ENCODE results near the gene ELFN1. TPM values are rescaled to one million over a fixed set of nuclear protein-coding genes. Genes with fewer than 3 reads are reported as not detected.

Gene ELFN1
- total RNA-seq, 1 experiment from 2014 or later: 0.92 TPM

- peak; percentile 34 for DNase-seq (ENCODE audit: low spot score)
Measured at GRCh38 chr7:1725199-1725690, 55.2 kb downstream of the ELFN1 start.

- DNase-seq (ENCODE audit: low spot score): no peak
Measured at GRCh38 chr7:1725766-1726630, 55.9 kb downstream of the ELFN1 start.

DNA sequence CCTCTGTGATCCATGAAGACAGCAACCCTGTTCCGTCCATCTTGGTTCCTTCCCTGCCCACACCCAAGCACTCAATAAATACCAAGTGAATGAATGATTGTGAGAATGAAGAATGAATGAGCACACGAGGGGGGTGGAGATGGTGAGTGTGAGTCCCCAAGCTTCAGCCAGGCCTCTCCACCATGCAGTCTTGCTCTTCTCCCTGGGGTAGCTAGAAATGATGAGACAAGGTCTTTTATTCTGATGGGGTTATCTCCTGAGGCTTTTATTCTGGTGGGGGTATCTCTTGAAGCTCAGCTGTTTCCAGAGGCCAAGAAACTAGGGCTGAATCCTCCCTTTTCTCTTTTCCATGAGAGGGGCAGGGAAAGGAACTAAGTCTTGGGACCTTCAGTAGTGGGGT, 57.0 kb downstream of the ELFN1 start:
- DNase-seq (ENCODE audit: low spot score): no peak

DNA sequence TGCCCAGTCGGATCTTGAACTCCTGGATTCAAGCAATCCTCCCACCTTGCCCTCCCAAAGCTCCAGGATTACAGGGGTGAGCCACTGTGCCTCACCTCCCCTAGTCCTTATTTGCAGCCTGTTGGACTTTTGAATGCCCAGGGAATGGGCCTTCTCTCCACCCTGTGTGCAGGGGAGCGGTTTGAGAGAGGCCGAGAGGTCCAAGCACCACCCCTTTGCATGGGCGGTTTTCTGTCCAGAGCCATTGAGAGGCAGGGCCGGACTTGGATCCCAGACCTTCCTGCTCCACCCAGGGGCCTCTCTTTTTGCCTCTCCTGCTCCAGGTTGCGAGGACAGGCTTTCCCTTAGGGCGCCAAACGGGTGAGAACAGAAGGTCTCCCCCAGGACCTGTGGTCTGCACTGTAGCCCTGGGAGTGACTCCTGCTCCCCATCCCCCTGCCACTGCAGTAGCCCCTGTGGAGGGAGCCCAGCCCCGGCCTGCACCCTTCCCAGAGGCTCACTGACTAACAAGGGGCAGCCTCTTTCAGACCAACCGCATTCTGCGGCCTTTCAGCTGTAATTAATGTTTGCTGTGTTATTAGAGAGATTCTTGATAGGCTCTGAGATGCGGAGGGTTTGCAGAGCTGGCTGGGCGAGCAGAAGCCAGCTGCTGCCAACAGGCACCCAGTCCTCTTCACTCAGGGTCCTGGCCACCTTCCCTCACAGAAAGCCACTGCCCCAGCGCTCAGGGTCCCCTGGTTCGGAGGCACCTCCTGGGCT, 57.9 kb downstream of the ELFN1 start:
- no peak for DNase-seq (ENCODE audit: low spot score)

DNA sequence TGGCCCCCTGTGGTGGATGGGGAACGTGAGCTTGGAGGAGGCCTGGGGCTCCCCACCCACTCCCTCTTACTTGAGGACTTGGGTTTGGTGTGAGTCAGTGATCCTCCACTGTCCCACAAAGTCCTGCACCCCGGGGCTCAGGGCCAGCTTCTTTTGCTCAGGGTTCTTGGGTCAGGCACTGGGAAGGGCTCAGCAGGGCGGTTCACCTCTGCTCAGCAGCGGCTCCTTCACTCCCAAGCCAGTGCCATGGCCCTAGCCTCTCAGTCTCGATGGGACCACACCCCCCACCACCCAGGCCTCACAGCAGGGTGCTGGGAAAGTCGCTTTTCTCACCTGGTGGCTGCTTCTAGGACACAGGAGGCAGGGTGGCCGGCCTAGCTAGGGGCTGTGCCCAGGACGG, 59.1 kb downstream of the ELFN1 start:
- DNase-seq (ENCODE audit: low spot score): no peak

- no peak for DNase-seq (ENCODE audit: low spot score)
Measured at GRCh38 chr7:1729773-1730172, 59.7 kb downstream of the ELFN1 start.

GRCh38 chr7:1732072-1732471, 62.0 kb downstream of the ELFN1 start:
- no peak for DNase-seq (ENCODE audit: low spot score)

- no peak for DNase-seq (ENCODE audit: low spot score)
Measured at GRCh38 chr7:1732645-1733044, 62.6 kb downstream of the ELFN1 start.

- peak; percentile 34 for DNase-seq (ENCODE audit: low spot score)
Measured at GRCh38 chr7:1733206-1733907, 63.3 kb downstream of the ELFN1 start.

DNA sequence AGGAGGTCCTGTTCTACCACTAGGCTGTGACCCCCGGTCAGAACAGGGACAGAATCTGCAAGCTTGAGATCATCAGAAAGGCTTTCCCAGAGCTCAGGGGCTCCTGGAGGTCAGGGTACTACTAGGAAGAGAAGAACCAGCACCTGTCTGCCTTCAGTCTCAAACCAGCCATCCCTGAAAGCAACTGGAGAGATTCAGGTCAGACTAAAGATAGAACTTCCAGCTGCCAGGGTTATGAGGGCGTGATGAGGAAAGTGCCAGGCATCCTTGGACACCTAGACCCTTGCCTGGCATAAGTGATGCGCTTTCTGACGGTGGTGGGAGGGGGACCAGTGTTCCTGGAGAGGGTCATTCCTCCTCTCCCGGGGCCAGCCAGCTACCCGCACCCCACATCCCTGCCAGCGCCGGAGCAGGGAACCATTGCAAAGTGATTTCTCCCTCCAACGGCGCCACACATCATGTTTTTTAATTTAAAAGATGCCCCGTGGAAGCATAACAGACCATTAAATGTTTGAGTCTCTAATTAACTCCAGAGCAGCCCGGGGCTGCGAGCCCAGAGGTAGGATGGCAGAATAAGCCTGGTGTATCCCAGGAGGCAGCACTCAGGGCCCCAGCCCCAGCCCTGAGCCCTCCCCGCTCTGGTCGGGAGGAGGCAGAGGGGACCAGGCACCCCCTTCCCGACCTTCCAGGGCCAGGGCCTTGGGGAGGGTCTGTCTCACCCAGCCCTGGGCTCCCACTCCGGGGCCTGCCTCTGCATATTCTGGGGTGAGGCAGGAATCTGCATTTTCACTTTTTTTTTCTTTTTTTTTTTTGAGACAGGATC, 64.0 kb downstream of the ELFN1 start:
- no peak for DNase-seq (ENCODE audit: low spot score)

DNA sequence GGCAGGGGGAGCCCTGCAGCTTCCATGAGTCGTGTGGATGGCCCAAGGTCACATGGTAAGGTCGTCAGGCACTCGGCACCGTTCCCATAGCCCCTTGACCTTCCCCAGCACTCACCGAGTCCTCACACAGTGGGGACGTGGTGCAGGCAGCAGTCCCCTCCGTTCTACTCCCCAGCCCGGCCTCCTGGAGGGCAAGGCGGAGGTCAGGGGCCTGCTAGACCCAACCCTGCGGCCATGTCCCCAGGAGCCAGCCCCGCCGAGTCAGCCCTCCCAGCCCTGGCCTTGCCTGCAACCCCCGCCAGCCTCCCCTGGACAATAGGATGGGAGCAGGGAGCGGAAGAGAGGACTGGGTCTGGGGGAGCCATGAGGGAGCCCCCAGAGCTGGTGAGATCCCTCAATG, 65.2 kb downstream of the ELFN1 start:
- DNase-seq (ENCODE audit: low spot score): no peak

DNA sequence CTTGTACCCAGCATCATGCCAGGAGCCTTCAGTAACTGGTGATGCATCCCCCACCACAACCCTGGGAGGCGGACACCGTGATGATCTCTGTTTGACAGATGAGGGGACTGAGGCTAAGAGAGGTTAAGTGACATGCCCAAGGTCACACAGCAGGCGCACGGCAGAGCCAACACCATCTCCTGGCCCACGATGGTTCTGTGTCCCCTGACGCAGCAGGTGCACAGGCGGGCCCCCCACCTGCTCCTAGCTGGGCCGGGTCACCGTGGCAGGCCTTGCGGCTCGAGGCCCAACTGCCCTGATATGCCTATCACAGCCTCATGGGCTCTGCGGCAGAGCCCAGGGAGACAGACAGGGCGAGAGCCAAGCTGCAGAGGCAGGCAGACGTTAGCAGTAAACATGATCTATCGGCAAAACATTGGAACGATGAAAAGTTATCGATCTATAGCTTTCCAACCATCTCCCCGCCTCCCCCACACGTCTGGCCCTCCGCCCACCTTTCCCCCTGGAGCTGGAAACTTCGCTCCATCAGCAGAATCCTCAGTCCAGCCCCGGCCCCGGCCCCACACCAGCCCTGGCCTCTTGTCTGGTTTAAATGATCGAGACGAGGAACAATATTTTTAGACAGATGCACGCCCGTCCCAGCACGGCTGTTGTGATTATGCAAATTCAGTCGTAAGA, 65.9 kb downstream of the ELFN1 start:
- no peak for DNase-seq (ENCODE audit: low spot score)

- DNase-seq (ENCODE audit: low spot score): no peak
Measured at GRCh38 chr7:1736484-1736817, 66.4 kb downstream of the ELFN1 start.

DNA sequence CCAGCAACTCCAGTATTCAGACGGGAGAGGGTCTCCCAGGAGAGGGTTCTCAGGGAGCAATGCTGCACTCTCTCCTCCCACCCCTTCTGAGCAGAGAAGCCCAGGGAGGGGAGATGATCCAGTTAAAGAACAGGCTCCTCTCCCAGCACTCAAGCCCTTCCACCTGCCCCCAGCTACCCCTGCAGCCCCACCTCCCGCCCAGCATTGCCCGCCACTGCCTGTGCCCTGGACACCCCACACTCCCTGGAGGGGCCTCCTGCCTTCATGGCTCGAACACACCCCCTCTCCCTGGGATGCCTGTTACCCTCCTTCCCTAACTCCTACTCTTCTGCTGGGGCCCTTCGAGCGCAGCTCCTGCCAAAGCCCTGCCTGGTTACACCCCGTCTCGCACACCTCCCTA, 66.8 kb downstream of the ELFN1 start:
- no peak for DNase-seq (ENCODE audit: low spot score)

GRCh38 chr7:1737523-1737922, 67.4 kb downstream of the ELFN1 start:
- DNase-seq (ENCODE audit: low spot score): no peak

- no peak for DNase-seq (ENCODE audit: low spot score)
Measured at GRCh38 chr7:1737956-1738355, 67.9 kb downstream of the ELFN1 start.

DNA sequence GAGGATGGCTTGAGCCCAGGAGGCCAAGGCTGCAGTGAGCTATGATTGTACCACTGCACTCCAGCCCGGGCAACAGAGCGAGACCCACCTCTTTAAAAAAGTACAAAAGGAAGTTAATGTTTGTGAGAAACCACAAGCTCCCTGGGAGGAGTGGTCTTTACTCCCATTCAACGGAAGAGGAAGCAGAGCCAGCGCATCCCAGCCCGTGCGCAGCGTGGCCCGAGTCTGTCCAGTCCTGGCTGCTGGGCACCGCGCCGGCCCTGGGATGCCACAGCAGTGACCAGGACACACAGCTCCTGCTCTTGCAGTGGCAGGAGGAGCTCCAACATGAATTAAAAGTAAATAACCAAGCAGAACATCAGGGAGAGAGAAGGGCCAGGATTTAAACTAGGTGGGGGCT, 68.4 kb downstream of the ELFN1 start:
- DNase-seq (ENCODE audit: low spot score): no peak

DNA sequence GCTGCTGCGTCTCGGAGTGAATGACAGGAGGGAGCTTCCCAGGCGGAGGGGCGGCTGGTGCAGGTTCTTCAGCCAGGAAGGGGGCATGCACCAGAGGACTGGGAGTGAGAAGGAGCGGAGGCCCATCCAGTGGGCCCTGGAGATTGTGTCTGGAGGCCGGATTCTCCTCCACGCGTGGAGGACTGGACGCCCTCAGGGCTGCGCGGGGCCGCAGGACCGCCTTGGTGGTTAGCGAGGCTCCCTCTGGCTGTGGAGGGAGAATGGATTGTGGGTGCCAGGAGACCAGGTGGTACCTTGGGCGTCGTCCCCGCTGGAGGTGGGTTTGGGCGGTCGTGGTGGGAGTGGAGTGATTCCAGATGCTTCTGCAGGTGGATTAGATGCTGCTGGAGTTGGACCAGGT, 68.9 kb downstream of the ELFN1 start:
- no peak for DNase-seq (ENCODE audit: low spot score)

DNA sequence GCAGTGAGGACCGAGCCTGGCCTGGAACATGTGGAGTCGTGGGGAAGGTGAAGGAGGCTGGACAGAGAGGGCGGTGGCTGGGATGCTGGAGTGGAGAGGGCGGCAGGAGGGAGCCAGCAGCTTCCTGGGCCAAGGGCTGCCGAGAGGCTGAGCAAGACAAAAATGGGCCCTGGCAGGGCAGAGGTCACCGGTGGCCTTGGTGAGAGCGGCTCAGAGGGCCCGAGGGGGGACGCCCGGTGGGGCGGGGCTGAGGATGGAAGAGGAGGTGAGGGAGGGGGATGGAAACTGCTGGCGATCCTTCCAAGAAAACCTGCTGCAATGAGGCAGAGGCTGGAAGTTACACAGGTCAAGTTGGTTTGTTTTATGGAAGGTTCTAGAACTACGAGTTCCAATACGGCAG, 69.5 kb downstream of the ELFN1 start:
- no peak for DNase-seq (ENCODE audit: low spot score)

GRCh38 chr7:1740214-1740613, 70.1 kb downstream of the ELFN1 start:
- no peak for DNase-seq (ENCODE audit: low spot score)

GRCh38 chr7:1741246-1741645, 71.2 kb downstream of the ELFN1 start:
- DNase-seq (ENCODE audit: low spot score): no peak
